Retinal pigment epithelial cell (primary cell): Measurements from ENCODE around the gene SBF1.
A peak's percentile ranks its signal among the peaks of the same experiment; 100 is the strongest.

Experiments
- DNase-seq: peaks from one replicate; pipeline ENCODE4 v3.0.0-alpha.2; 2010; ENCODE audit warnings: low read depth
- H3K4me3 ChIP-seq: 2 replicates; pipeline ENCODE4 v1.5.1; 2011; ENCODE audit warnings: mild to moderate bottlenecking, low read length, control low read depth, moderate library complexity
- CTCF ChIP-seq: conservative IDR thresholded peaks from 2 replicates; pipeline ENCODE4 v1.5.1; 2011; ENCODE audit warnings: low read depth, low read length, control low read depth, inconsistent platforms

Gene SBF1

DNA sequence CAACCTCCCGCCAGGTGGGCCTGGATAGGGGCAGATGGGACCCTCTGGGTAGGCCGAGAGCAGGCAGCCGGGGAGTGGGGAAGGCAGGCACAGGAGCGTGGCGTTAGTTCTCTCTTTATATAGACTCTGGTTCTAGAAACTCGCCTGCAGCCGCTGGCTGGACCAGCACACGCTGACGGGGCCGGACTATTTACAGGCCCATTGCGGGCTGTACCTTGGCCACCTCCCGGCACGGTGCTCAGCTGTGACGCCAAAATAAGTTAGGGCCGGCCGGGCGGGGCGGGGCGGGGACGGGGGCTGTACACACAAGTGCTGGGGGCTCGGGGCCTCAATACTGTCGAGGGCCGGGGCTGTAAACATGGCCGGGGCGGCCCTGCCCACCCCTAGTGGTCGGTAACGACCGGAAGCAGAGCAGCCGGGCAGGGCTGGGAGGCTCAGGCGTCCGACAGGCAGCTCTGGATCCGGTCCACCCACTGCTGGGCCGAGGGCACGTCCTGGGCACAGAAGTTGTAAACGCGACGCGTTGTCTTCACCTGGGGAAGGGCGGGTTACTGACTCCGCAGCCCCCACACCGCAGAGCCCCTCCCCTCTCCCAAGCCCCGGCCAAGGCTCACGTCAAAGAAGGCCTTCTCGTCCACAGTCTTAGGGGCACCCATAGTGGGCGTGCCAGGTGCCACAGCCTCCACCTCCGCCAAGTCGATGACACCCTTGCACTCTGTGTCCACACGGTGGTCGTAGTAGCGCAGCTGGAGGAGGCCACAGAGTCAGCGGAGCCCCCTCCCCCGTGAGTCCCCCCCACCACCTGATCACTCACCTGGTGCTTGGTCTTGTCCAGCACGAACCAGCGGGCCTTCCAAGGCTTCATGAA, 27.9 kb downstream of the SBF1 start:
- no peak for DNase-seq
- no peak overlapping the region for H3K4me3 ChIP-seq
- no peak for TF ChIP-seq CTCF

GRCh38 chr22:50445880-50446707, 28.7 kb downstream of the SBF1 start:
- no peak for DNase-seq
- H3K4me3 ChIP-seq, result no peak overlapping the region
- TF ChIP-seq CTCF, result no peak

DNA sequence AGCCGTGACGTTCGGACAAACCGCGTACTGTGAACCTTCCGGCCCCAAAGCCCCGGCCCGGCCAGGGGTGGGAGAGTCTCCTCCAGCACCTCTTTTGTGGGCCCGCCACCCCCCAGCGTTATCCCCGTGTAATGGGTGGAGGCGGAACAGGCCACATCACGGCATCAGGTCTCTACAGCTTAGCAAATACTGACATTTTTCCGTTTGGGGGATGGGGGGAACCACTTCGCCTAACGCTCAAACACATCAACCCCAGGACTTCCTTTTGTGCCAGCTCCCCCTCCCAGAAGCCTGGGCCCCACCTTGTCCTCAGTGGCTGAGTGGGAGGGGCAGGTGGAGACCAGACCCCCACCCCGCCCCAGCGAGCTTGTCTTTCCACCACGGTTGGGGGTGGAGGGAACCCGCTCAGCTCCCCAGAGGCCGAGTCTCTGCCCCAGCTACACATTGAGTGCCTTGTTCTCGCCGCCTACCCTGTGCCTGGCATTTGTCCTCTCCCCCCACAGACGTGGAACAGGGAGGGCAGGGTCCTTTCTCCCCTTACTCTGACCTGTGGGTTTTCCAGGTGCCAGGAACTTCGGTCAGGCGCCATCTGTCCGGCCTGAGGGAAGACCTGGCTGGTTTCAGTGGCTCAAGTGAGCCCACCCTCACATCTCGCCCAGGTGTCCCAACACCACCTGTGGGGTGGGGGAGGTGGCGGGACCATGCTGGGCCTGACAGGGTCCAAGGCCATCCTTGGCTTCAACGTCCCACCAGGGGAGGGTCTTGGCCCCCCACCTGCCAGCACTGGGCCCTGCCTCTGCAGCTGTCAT, 29.6 kb downstream of the SBF1 start:
- TF ChIP-seq CTCF, result no peak
- no peak for DNase-seq

DNA sequence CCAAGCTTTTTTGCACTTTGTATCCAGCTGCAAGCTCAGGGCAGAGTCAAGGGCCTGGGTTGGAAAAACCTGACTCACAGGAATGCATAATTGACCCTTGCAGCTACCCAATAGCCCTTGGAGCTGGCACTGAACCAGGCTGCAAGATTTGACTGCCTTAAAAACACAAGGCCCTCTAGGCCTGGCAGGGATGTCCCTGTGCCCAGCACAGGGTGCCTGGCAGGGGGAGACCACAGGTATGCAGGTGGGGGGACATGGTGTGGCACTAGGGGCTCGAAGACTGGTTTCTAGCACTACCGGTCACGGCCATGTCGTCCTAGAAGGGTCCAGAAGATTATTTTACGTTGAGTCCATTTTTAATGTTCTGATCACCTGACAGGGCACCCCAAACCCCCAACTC, 30.2 kb downstream of the SBF1 start:
- no peak for TF ChIP-seq CTCF
- no peak overlapping the region for H3K4me3 ChIP-seq
- DNase-seq, result peak; percentile 14

More for the DNA sequence above, 29.6 kb downstream of the SBF1 start:
- no peak overlapping the region for H3K4me3 ChIP-seq

DNA sequence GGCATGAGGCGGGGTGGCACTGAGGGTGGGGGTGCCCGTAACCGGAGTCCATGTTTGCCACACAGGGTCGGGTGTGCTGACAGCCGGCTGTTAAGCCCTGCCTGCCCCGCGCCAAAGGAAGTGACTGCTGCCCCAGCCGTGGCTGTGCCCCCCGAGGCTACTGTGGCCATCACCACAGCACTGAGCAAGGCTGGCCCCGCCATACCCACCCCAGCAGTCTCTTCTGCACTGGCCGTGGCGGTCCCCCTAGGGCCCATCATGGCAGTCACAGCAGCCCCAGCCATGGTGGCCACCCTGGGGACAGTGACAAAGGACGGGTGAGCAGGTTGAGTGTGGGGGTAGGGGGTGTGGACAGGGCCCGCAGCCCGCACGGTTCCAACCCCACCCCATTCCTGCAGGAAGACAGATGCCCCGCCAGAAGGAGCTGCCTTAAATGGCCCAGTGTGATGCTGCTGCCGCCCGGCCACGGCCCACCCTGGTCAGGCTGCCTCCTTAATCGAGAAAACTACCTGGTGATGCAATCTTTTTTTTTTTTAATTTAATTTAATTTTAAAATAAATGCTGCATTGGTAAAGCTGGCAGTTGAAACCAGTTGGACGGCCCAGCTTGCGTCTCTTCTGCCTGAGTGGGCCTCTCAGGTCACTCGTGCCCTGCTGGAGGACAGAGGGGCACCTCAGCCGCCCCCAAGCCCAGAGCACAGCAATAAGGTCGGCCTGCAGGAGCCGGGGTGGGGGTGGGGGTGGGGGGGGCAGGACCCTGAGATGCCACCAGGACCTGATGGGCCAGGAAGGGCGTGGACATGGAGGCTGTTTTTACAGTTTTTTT, 30.8 kb downstream of the SBF1 start:
- no peak for DNase-seq
- H3K4me3 ChIP-seq, result no peak overlapping the region
- TF ChIP-seq CTCF, result no peak

DNA sequence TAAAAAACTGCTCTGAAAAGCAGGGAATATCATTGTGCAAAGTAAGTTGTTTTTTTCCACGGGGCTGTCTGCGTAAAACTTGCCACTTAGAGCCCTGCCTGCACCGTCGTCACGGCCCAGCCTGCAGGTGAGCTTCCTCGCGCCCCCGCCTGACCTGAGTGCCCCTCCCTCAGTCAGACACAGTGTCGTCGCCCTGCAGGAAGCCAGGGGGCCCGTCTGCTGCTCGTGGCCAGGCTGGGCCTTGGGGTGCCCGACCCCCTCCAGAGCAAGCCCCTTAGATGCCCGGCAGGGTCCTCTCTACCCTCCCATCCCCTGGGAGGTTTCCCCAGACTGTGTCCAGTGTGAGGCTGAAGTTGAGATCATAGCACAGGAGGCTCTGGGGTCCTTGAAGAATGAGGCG, 31.6 kb downstream of the SBF1 start:
- TF ChIP-seq CTCF, result no peak
- no peak for DNase-seq
- H3K4me3 ChIP-seq, result no peak overlapping the region
